CD4-positive, alpha-beta T cell (primary cell): Measurements from ENCODE around the gene FOXJ2. TPM values are rescaled to one million over a fixed set of nuclear protein-coding genes. Genes with fewer than 3 reads are reported as not detected.

Experiments
- ATAC-seq: fragments of 200-7000 bp; cut with Tn5 transposase; one replicate; pipeline ENCODE4 v1.10.0; 2022; ENCODE audit warnings: mild to moderate bottlenecking; ENCODE audit not compliant: poor library complexity
- CTCF ChIA-PET: fragments of 350-600 bp; sonication (Branson Sonifier 250); formaldehyde crosslinking; loops from one replicate; lab custom pipeline; 2021; ENCODE audit warnings: antibody characterized with exemption, inconsistent platforms; lab: Charles Lee
- POLR2A ChIA-PET: fragments of 350-600 bp; sonication (Branson Sonifier 250); formaldehyde crosslinking; loops from one replicate; lab custom pipeline; 2021; ENCODE audit warnings: antibody characterized with exemption, inconsistent platforms; lab: Charles Lee
- DNase-seq, 14 experiments: peaks; one replicate each; pipeline ENCODE4 v3.0.0-alpha.2; 2013 to 2020; ENCODE audit warnings: mixed read lengths in 2 of 14
- H3K27ac ChIP-seq, 2 donors: one replicate each; pipeline versions ENCODE4 v1.5.1 to v1.7.0; 2013; ENCODE audit warnings: low read length in 2 of 2, low read depth in 1 of 2, mild to moderate bottlenecking in 1 of 2
- H3K27me3 ChIP-seq, 2 experiments: 1 replicate in 1 of 2; 2 replicates in 1 of 2; pipeline versions ENCODE4 v1.6.1 to v1.7.0; 2013; ENCODE audit warnings: low read length in 2 of 2, control low read depth in 1 of 2, mild to moderate bottlenecking in 1 of 2, moderate library complexity in 1 of 2; ENCODE audit not compliant: insufficient read depth in 2 of 2, control insufficient read depth in 1 of 2
- H3K36me3 ChIP-seq: one replicate; pipeline ENCODE4 v1.6.1; 2013; ENCODE audit warnings: low read length, control low read depth; ENCODE audit not compliant: insufficient read depth
- H3K4me1 ChIP-seq: one replicate; pipeline ENCODE4 v1.6.1; 2013; ENCODE audit warnings: low read length, control low read depth; ENCODE audit not compliant: insufficient read depth
- H3K4me3 ChIP-seq: one replicate; pipeline ENCODE4 v1.5.1; 2013; ENCODE audit warnings: mild to moderate bottlenecking, low read length, moderate library complexity
- H3K9me3 ChIP-seq, 2 experiments: 1 replicate in 1 of 2; 2 replicates in 1 of 2; pipeline versions ENCODE4 v1.6.1 to v1.7.0; 2013; ENCODE audit warnings: low read length in 2 of 2, mild to moderate bottlenecking in 2 of 2, control low read depth in 1 of 2, moderate library complexity in 1 of 2; ENCODE audit not compliant: control insufficient read depth in 1 of 2, insufficient read depth in 1 of 2
- H3K27ac Mint-ChIP-seq: one replicate; pipeline ENCODE4 v1.8.0; 2020; ENCODE audit warnings: mixed read lengths
- H3K27me3 Mint-ChIP-seq: one replicate; pipeline ENCODE4 v1.8.0; 2021; ENCODE audit warnings: mixed read lengths
- H3K36me3 Mint-ChIP-seq: one replicate; pipeline ENCODE4 v1.8.0; 2021; ENCODE audit warnings: low read depth, mixed read lengths
- H3K4me1 Mint-ChIP-seq: one replicate; pipeline ENCODE4 v1.8.0; 2021; ENCODE audit warnings: low read depth, mixed read lengths
- H3K4me3 Mint-ChIP-seq: one replicate; pipeline ENCODE4 v1.8.0; 2020; ENCODE audit warnings: mild to moderate bottlenecking, mixed read lengths
- H3K9me3 Mint-ChIP-seq: one replicate; pipeline ENCODE4 v1.8.0; 2020; ENCODE audit warnings: mixed read lengths
- intact Hi-C, 2 experiments: fragments of 100-400 bp; cut with DNase I in 1 of 2; cut with micrococcal nuclease in 1 of 2; formaldehyde crosslinking; loops; one replicate each; pipeline versions ENCODE4 v1.15.1 to v1.9.0; 2023 to 2025; cut with DNase I, micrococcal nuclease
- total RNA-seq, 174 experiments: library from RNA in 2 of 174; stranded (reverse) in 2 of 174; gene quantifications; one replicate each; pipeline ENCODE4 v1.2.3 and lab custom pipeline; 2021 to 2026
- TF ChIP-seq, protein P1 (sequence below): fragments of 200-600 bp; IDR thresholded peaks from one replicate; pipeline ENCODE4 v1.8.0; 2022; ENCODE audit warnings: antibody characterized with exemption, mild to moderate bottlenecking

Gene FOXJ2
- total RNA-seq, 2 experiments from 2014 or later: 36.3 to 38.5 TPM

DNA sequence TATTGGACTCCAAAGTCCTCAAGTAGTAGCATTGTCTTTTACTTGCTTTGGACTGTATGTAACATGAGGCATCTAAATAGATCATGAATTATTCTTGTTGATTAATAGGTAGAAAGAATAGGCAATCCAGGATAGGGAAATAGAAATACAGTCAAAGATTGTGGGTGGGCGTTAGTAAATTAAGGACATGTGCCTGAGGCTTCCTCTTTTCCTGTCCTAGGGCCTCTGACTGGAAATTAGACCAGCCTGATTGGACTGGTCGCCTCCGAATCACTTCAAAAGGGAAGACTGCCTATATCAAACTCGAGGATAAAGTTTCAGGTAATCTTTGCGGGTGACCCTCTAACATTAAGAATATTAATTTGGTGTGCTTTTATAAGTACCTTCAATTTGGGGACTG is 57.2 kb downstream of the FOXJ2 start:
- Histone ChIP-seq H3K27me3 (no peaks in the 10 kb centered on the region), H3K36me3 (peaks cover 56% of the 10 kb centered on the region), H3K27ac (no peak overlapping the region), H3K4me1 (peaks cover 32% of the 10 kb centered on the region), H3K4me3 (no peak overlapping the region), H3K9me3 (no peaks in the 10 kb centered on the region)
- Mint-ChIP-seq H3K27ac (peak overlapping the region; percentile 40), H3K9me3 (no peaks in the 10 kb centered on the region), H3K4me3 (no peak overlapping the region), H3K4me1 (peaks cover 28% of the 10 kb centered on the region), H3K36me3 (peaks cover 73% of the 10 kb centered on the region), H3K27me3 (no peaks in the 10 kb centered on the region)
- CTCF ChIA-PET: no interaction called here
- intact Hi-C loops: loop anchor here (2.0 to 5.0 kb wide), 2 partner anchors 19 to 162 kb away; no protein-coding TSS in a partner anchor
- no peak for ATAC-seq
- POLR2A ChIA-PET: no interaction called here
- no peak for DNase-seq
- TF ChIP-seq, protein P1, sequence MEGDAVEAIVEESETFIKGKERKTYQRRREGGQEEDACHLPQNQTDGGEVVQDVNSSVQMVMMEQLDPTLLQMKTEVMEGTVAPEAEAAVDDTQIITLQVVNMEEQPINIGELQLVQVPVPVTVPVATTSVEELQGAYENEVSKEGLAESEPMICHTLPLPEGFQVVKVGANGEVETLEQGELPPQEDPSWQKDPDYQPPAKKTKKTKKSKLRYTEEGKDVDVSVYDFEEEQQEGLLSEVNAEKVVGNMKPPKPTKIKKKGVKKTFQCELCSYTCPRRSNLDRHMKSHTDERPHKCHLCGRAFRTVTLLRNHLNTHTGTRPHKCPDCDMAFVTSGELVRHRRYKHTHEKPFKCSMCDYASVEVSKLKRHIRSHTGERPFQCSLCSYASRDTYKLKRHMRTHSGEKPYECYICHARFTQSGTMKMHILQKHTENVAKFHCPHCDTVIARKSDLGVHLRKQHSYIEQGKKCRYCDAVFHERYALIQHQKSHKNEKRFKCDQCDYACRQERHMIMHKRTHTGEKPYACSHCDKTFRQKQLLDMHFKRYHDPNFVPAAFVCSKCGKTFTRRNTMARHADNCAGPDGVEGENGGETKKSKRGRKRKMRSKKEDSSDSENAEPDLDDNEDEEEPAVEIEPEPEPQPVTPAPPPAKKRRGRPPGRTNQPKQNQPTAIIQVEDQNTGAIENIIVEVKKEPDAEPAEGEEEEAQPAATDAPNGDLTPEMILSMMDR: no peak

DNA sequence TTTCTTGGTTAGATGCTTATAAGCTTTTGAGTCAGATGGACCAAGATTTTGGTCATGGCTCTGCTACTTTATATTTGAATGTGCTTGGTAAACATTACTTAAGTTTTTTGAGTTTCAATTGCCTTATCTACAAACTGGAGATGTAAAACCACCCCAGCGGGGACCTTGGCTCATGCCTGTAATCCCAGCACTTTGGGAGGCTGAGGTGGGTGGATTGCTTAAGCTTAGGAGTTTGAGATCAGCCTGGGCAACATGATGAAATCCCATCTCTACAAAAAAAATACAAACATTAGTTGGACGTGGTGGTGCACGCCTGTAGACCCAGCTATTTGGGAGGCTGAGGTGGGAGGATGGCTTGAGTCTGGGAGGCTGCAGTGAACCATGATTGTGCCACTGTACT is 60.8 kb downstream of the FOXJ2 start:
- ChIA-PET CTCF (interaction anchor here (0.9 kb wide), 1 partner anchor 16 kb away, joined by 4 read pairs; no protein-coding TSS in a partner anchor), POLR2A (interaction anchor here (0.6 kb wide), 1 partner anchor 11 kb away, joined by 3 read pairs; no protein-coding TSS in a partner anchor)
- Mint-ChIP-seq H3K36me3 (peaks cover 91% of the 10 kb centered on the region), H3K9me3 (no peaks in the 10 kb centered on the region), H3K27ac (no peak overlapping the region), H3K4me1 (peaks cover 13% of the 10 kb centered on the region), H3K27me3 (no peaks in the 10 kb centered on the region), H3K4me3 (no peak overlapping the region)
- Histone ChIP-seq H3K27me3 (no peaks in the 10 kb centered on the region), H3K36me3 (peaks cover 85% of the 10 kb centered on the region), H3K9me3 (no peaks in the 10 kb centered on the region), H3K4me1 (peaks cover 10% of the 10 kb centered on the region), H3K4me3 (no peak overlapping the region), H3K27ac (no peak overlapping the region)
- DNase-seq (no peak), ATAC-seq (no peak)
- TF ChIP-seq, protein P1: no peak
- intact Hi-C loops: loop anchor here in 1 of 2 experiments (5.0 kb wide), 1 partner anchor 166 kb away; no protein-coding TSS in a partner anchor

DNA sequence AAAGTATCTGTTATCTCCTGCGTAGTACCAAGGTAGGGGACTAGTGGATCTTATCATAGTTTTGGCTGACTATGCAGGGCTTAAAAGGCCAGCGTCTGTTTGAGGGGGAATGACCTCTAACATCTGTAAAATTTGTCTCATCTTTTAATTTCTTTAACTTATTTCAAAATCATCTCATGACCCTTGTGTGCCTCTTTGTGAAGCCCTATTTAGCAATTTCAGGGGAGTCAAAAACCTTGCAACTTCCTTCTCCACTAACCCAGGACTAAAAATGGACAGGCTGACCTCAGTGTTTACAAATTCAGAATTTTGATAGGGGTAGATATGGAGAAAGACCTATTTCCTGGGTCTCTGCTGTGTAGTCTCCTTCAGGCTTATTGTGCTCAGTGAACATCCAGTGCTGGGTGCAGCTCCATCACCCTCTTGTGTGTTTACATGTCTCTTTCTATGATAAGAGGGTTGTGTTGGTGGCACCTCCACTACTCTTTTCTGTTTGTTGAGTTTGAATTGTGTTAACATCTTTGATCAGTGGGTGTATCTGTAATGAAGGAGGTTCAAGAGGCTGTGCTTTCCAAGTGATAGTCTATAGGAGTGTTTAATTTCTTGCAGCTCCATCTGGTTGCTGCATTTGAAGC is 63.9 kb downstream of the FOXJ2 start:
- Mint-ChIP-seq H3K9me3 (no peaks in the 10 kb centered on the region), H3K27ac (no peak overlapping the region), H3K27me3 (no peaks in the 10 kb centered on the region), H3K4me3 (no peak overlapping the region), H3K36me3 (peaks cover 90% of the 10 kb centered on the region), H3K4me1 (peaks cover 4% of the 10 kb centered on the region)
- ATAC-seq: no peak
- Histone ChIP-seq H3K4me1 (no peaks in the 10 kb centered on the region), H3K27me3 (no peaks in the 10 kb centered on the region), H3K9me3 (no peaks in the 10 kb centered on the region), H3K27ac (no peak overlapping the region), H3K4me3 (no peak overlapping the region), H3K36me3 (peaks cover 67% of the 10 kb centered on the region)
- TF ChIP-seq, protein P1: no peak
- DNase-seq: no peak
- ChIA-PET CTCF (no interaction called here), POLR2A (no interaction called here)
- intact Hi-C loops: no loop called here
